GM12873 (cell line): ENCODE results near the gene CDC5L.

Experiments used
- TF ChIP-seq, protein P1 (sequence below): IDR thresholded peaks from 2 replicates; pipeline ENCODE4 v1.5.1; 2012; ENCODE audit warnings: low read depth, mild to moderate bottlenecking, moderate library complexity, low read length, control low read depth; ENCODE audit not compliant: insufficient read depth; ENCODE audit errors: missing control alignments

CDC5L gene

DNA sequence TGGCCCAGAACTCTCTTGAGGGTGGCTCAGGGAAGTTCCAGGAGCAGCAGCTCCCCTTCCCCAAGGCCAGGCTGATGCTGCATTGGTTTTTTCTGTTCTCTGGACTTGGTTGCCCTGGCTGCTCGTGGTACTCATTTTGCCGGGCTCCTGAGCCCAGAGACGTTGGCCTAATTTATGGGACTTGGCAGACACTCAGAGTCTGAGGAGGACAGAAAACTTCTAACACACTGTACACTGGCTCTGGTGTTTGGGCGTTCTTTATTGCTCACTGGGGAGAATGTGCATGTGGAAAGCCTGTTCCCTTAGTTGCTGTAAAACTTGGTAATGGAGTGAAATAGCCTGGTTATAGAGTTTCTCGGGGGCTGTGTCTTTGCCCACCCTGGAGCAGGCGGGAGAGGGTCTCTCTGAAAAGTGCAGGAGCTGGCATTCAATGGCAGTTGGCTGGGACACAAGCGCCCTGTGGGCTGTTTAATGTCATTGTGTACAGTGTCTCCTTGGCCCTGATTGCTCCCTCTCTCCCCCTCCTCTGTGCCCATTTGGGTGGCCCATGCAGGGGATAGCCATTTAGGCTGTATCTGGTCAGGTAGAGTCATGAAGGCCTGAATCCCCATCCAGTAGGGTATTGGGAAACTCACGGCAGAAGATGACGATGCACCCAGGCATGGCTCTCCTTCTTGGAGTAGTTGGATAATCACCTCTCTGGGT, 109.3 kb downstream of the CDC5L start:
- TF ChIP-seq, protein P1, sequence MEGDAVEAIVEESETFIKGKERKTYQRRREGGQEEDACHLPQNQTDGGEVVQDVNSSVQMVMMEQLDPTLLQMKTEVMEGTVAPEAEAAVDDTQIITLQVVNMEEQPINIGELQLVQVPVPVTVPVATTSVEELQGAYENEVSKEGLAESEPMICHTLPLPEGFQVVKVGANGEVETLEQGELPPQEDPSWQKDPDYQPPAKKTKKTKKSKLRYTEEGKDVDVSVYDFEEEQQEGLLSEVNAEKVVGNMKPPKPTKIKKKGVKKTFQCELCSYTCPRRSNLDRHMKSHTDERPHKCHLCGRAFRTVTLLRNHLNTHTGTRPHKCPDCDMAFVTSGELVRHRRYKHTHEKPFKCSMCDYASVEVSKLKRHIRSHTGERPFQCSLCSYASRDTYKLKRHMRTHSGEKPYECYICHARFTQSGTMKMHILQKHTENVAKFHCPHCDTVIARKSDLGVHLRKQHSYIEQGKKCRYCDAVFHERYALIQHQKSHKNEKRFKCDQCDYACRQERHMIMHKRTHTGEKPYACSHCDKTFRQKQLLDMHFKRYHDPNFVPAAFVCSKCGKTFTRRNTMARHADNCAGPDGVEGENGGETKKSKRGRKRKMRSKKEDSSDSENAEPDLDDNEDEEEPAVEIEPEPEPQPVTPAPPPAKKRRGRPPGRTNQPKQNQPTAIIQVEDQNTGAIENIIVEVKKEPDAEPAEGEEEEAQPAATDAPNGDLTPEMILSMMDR = no peak

- TF ChIP-seq, protein P1 = no peak
Observed at GRCh38 chr6:44497807-44498206, 110.3 kb downstream of the CDC5L start.

- TF ChIP-seq, protein P1 = no peak
Observed at GRCh38 chr6:44498436-44498835, 110.9 kb downstream of the CDC5L start.

- TF ChIP-seq, protein P1 = no peak
Observed at GRCh38 chr6:44499609-44500008, 112.1 kb downstream of the CDC5L start.
